Measurements from ENCODE around the gene SLC12A8. TPM values are rescaled to one million over a fixed set of nuclear protein-coding genes. Genes with fewer than 3 reads are reported as not detected.

SLC12A8 gene
- polyA plus RNA-seq, 1 experiment, result 8.4 TPM

GRCh38 chr3:125144653-125145314 is 67.8 kb downstream of the SLC12A8 start:
- H3K4me3 ChIP-seq (ENCODE audit: low read depth, low read length), result no peak overlapping the region
- ChIA-PET POLR2A (no interaction called here), CTCF (interaction anchor here (1.0 kb wide), 1 partner anchor 12 kb away, joined by 3 read pairs; no protein-coding TSS in a partner anchor)
- TF ChIP-seq CTCF (IDR thresholded peaks at IDR 0.05; ENCODE audit: insufficient read depth, low read depth, low read length), result no peak
- no peaks in the 10 kb centered on the region for H3K27me3 ChIP-seq (ENCODE audit: control insufficient read depth, insufficient read depth, low read length)
- DNase-seq (ENCODE audit: low read depth), result no peak
- H3K36me3 ChIP-seq (ENCODE audit: control insufficient read depth, insufficient read depth, low read length), result no peaks in the 10 kb centered on the region

GRCh38 chr3:125143982-125144652 is 68.4 kb downstream of the SLC12A8 start:
- no peak for DNase-seq (ENCODE audit: low read depth)
- ChIA-PET POLR2A (no interaction called here), CTCF (no interaction called here)
- no peak for TF ChIP-seq CTCF (IDR thresholded peaks at IDR 0.05; ENCODE audit: insufficient read depth, low read depth, low read length)
- no peaks in the 10 kb centered on the region for H3K27me3 ChIP-seq (ENCODE audit: control insufficient read depth, insufficient read depth, low read length)
- no peaks in the 10 kb centered on the region for H3K36me3 ChIP-seq (ENCODE audit: control insufficient read depth, insufficient read depth, low read length)
- H3K4me3 ChIP-seq (ENCODE audit: low read depth, low read length), result no peak overlapping the region

GRCh38 chr3:125143538-125143937 is 69.0 kb downstream of the SLC12A8 start:
- no peak for DNase-seq (ENCODE audit: low read depth)
- CTCF ChIA-PET, result no interaction called here
- POLR2A ChIA-PET, result no interaction called here
- Histone ChIP-seq H3K36me3 (ENCODE audit: control insufficient read depth, insufficient read depth, low read length) (no peaks in the 10 kb centered on the region), H3K27me3 (ENCODE audit: control insufficient read depth, insufficient read depth, low read length) (no peaks in the 10 kb centered on the region), H3K4me3 (ENCODE audit: low read depth, low read length) (no peak overlapping the region)
- no peak for TF ChIP-seq CTCF (IDR thresholded peaks at IDR 0.05; ENCODE audit: insufficient read depth, low read depth, low read length)

- Histone ChIP-seq H3K36me3 (ENCODE audit: control insufficient read depth, insufficient read depth, low read length) (no peaks in the 10 kb centered on the region), H3K27me3 (ENCODE audit: control insufficient read depth, insufficient read depth, low read length) (no peaks in the 10 kb centered on the region), H3K4me3 (ENCODE audit: low read depth, low read length) (no peak overlapping the region)
- ChIA-PET POLR2A (no interaction called here), CTCF (interaction anchor here (1.1 kb wide), 1 partner anchor 295 kb away, joined by 3 read pairs; no protein-coding TSS in a partner anchor)
- TF ChIP-seq CTCF (IDR thresholded peaks at IDR 0.05; ENCODE audit: insufficient read depth, low read depth, low read length), result no peak
- DNase-seq (ENCODE audit: low read depth), result no peak
These were observed 69.6 kb downstream of the SLC12A8 start for GRCh38 chr3:125142940-125143339.

- TF ChIP-seq CTCF (IDR thresholded peaks at IDR 0.05; ENCODE audit: insufficient read depth, low read depth, low read length), result no peak
- ChIA-PET CTCF (interaction anchor here (1.1 kb wide), 1 partner anchor 296 kb away, joined by 3 read pairs; no protein-coding TSS in a partner anchor), POLR2A (interaction anchor here (0.9 kb wide), 1 partner anchor 80 kb away, joined by 3 read pairs; no protein-coding TSS in a partner anchor)
- Histone ChIP-seq H3K36me3 (ENCODE audit: control insufficient read depth, insufficient read depth, low read length) (no peaks in the 10 kb centered on the region), H3K27me3 (ENCODE audit: control insufficient read depth, insufficient read depth, low read length) (no peaks in the 10 kb centered on the region), H3K4me3 (ENCODE audit: low read depth, low read length) (no peak overlapping the region)
- DNase-seq (ENCODE audit: low read depth), result no peak
These were observed 70.1 kb downstream of the SLC12A8 start for GRCh38 chr3:125142420-125142778.

Data from BJ (cell line).